HEK293 (cell line): ENCODE data around the gene SLC22A31.

Source experiments
- CTCF ChIA-PET: fragments of 350-600 bp; formaldehyde crosslinking; extraction: SDS; loops from one replicate; lab custom pipeline; 2021; ENCODE audit warnings: antibody characterized with exemption; lab: Yijun Ruan, JAX
- POLR2A ChIA-PET: fragments of 300-600 bp; formaldehyde crosslinking; extraction: SDS; loops from one replicate; lab custom pipeline; 2020; ENCODE audit warnings: antibody characterized with exemption, inconsistent platforms; lab: Yijun Ruan, JAX
- H3K27ac ChIP-seq: fragments of 200-500 bp; sonication (Bioruptor generic); 2 replicates; pipeline ENCODE4 v1.5.1; 2014; ENCODE audit warnings: low read depth, low read length, control low read depth, inconsistent platforms; ENCODE audit errors: extremely low read depth
- H3K36me3 ChIP-seq, 2 experiments: fragments of 200-500 bp in 1 of 2; sonication (Bioruptor generic) in 1 of 2; 1 replicate in 1 of 2; 2 replicates in 1 of 2; pipeline ENCODE4 v1.5.1; 2014 to 2017; ENCODE audit warnings: inconsistent platforms in 2 of 2, low read length in 2 of 2; ENCODE audit not compliant: control insufficient read depth in 2 of 2, insufficient read depth in 1 of 2
- H3K4me1 ChIP-seq: fragments of 200-500 bp; sonication (Bioruptor generic); 2 replicates; pipeline ENCODE4 v1.5.1; 2014; ENCODE audit warnings: mild to moderate bottlenecking, low read length, inconsistent platforms; ENCODE audit not compliant: control insufficient read depth, insufficient read depth
- H3K4me3 ChIP-seq: 2 replicates; pipeline ENCODE4 v1.5.1; 2011; ENCODE audit warnings: low read depth, mild to moderate bottlenecking, control low read depth, low read length, moderate library complexity
- H3K9me3 ChIP-seq: fragments of 200-500 bp; sonication (Bioruptor generic); 2 replicates; pipeline ENCODE4 v1.5.1; 2014; ENCODE audit warnings: low read depth, low read length, inconsistent platforms; ENCODE audit not compliant: control insufficient read depth, insufficient read depth
- RBAK ChIP-seq: fragments of 450-650 bp; formaldehyde crosslinking; IDR thresholded peaks from 2 replicates; pipeline ENCODE4 v1.5.1; 2016; ENCODE audit warnings: missing biosample characterization, missing genetic modification characterization
- SP3 ChIP-seq: fragments of 450-650 bp; formaldehyde crosslinking; IDR thresholded peaks from 2 replicates; pipeline ENCODE4 v1.5.1; 2016; ENCODE audit warnings: missing biosample characterization, missing genetic modification characterization
- WT1 ChIP-seq: fragments of 450-650 bp; formaldehyde crosslinking; IDR thresholded peaks from 2 replicates; pipeline ENCODE4 v1.5.1; 2016; ENCODE audit warnings: missing biosample characterization, missing genetic modification characterization
- ZNF157 ChIP-seq: fragments of 450-650 bp; formaldehyde crosslinking; IDR thresholded peaks from 2 replicates; pipeline ENCODE4 v1.5.1; 2016; ENCODE audit warnings: missing biosample characterization, missing genetic modification characterization
- ZNF184 ChIP-seq: fragments of 450-650 bp; IDR thresholded peaks from 2 replicates; pipeline ENCODE4 v1.5.1; 2018; ENCODE audit warnings: missing biosample characterization, mild to moderate bottlenecking, missing genetic modification characterization
- ZNF311 ChIP-seq: fragments of 450-650 bp; formaldehyde crosslinking; IDR thresholded peaks from 2 replicates; pipeline ENCODE4 v1.5.1; 2017; ENCODE audit warnings: missing biosample characterization, missing genetic modification characterization, borderline replicate concordance
- ZNF501 ChIP-seq: fragments of 450-650 bp; formaldehyde crosslinking; IDR thresholded peaks from 2 replicates; pipeline ENCODE4 v1.5.1; 2016; ENCODE audit warnings: missing biosample characterization, missing genetic modification characterization
- ZNF529 ChIP-seq: fragments of 450-650 bp; formaldehyde crosslinking; IDR thresholded peaks from 2 replicates; pipeline ENCODE4 v1.5.1; 2017; ENCODE audit warnings: missing genetic modification characterization, missing biosample characterization; ENCODE audit not compliant: insufficient replicate concordance
- ZNF654 ChIP-seq: fragments of 450-650 bp; formaldehyde crosslinking; IDR thresholded peaks from 2 replicates; pipeline ENCODE4 v1.5.1; 2016; ENCODE audit warnings: low read depth, missing biosample characterization, missing genetic modification characterization
- ZNF670 ChIP-seq: fragments of 450-650 bp; formaldehyde crosslinking; IDR thresholded peaks from 2 replicates; pipeline ENCODE4 v1.5.1; 2016; ENCODE audit warnings: missing biosample characterization, missing genetic modification characterization, low read depth
- TF ChIP-seq, protein P1 (sequence below): fragments of 450-650 bp; IDR thresholded peaks from 2 replicates; pipeline ENCODE4 v1.5.1; 2018; ENCODE audit warnings: missing biosample characterization, mild to moderate bottlenecking, missing genetic modification characterization
- TF ChIP-seq, protein P2 (sequence below): fragments of 450-650 bp; formaldehyde crosslinking; IDR thresholded peaks from 2 replicates; pipeline ENCODE4 v1.5.1; 2016; ENCODE audit warnings: missing biosample characterization, missing genetic modification characterization
- TF ChIP-seq, protein P3 (sequence below): fragments of 450-650 bp; formaldehyde crosslinking; IDR thresholded peaks from 2 replicates; pipeline ENCODE4 v1.5.1; 2017; ENCODE audit warnings: missing biosample characterization, missing genetic modification characterization
- TF ChIP-seq, protein P4 (sequence below): fragments of 450-650 bp; formaldehyde crosslinking; conservative IDR thresholded peaks from 2 replicates; pipeline ENCODE4 v1.5.1; 2016; ENCODE audit warnings: low read depth, missing biosample characterization, missing genetic modification characterization
- TF ChIP-seq, protein P5 (sequence below): fragments of 450-650 bp; formaldehyde crosslinking; IDR thresholded peaks from 2 replicates; pipeline ENCODE4 v1.5.1; 2016; ENCODE audit warnings: missing biosample characterization, missing genetic modification characterization

Gene SLC22A31

DNA sequence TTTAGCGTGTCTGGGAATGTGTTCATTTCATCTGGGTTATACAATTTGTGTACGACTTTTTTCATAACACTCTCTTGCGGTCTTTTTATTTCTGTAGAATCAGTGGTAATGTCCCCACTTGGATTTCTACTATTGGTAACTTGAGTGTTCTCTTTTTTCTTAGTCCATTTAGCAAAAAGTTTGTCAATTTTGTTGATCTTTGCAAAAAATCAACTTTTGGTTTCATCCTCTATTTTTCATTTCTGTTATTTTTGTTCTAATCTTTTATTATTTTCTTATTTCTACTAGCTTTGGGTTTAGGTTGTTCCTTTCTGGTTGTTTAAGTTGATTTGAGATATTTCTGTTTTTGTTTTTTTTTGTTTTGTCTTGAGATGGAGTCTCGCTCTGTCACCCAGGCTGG, 7.7 kb upstream of the SLC22A31 start:
- no peaks in the 10 kb centered on the region for H3K9me3 ChIP-seq
- POLR2A ChIA-PET = interaction anchor here (0.9 kb wide), 1 partner anchor 17 kb away, joined by 3 read pairs; no protein-coding TSS in a partner anchor
- H3K27ac ChIP-seq = no peak overlapping the region
- no peaks in the 10 kb centered on the region for H3K4me1 ChIP-seq
- no peaks in the 10 kb centered on the region for H3K36me3 ChIP-seq
- no peak overlapping the region for H3K4me3 ChIP-seq
- TF ChIP-seq, protein P1, sequence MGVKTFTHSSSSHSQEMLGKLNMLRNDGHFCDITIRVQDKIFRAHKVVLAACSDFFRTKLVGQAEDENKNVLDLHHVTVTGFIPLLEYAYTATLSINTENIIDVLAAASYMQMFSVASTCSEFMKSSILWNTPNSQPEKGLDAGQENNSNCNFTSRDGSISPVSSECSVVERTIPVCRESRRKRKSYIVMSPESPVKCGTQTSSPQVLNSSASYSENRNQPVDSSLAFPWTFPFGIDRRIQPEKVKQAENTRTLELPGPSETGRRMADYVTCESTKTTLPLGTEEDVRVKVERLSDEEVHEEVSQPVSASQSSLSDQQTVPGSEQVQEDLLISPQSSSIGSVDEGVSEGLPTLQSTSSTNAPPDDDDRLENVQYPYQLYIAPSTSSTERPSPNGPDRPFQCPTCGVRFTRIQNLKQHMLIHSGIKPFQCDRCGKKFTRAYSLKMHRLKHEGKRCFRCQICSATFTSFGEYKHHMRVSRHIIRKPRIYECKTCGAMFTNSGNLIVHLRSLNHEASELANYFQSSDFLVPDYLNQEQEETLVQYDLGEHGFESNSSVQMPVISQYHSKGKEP (tag by site-specific recombination) = no peak
- TF ChIP-seq ZNF654 (no peak), ZNF501 (tag by site-specific recombination) (no peak), ZNF670 (no peak), ZNF157 (no peak), ZNF529 (no peak), SP3 (tag by site-specific recombination) (no peak), WT1 (tag by site-specific recombination) (no peak), ZNF184 (tag by site-specific recombination) (no peak), RBAK (no peak), ZNF311 (tag by site-specific recombination) (no peak)
- TF ChIP-seq, protein P2, sequence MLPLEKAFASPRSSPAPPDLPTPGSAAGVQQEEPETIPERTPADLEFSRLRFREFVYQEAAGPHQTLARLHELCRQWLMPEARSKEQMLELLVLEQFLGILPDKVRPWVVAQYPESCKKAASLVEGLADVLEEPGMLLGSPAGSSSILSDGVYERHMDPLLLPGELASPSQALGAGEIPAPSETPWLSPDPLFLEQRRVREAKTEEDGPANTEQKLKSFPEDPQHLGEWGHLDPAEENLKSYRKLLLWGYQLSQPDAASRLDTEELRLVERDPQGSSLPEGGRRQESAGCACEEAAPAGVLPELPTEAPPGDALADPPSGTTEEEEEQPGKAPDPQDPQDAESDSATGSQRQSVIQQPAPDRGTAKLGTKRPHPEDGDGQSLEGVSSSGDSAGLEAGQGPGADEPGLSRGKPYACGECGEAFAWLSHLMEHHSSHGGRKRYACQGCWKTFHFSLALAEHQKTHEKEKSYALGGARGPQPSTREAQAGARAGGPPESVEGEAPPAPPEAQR = no peak
- TF ChIP-seq, protein P3, sequence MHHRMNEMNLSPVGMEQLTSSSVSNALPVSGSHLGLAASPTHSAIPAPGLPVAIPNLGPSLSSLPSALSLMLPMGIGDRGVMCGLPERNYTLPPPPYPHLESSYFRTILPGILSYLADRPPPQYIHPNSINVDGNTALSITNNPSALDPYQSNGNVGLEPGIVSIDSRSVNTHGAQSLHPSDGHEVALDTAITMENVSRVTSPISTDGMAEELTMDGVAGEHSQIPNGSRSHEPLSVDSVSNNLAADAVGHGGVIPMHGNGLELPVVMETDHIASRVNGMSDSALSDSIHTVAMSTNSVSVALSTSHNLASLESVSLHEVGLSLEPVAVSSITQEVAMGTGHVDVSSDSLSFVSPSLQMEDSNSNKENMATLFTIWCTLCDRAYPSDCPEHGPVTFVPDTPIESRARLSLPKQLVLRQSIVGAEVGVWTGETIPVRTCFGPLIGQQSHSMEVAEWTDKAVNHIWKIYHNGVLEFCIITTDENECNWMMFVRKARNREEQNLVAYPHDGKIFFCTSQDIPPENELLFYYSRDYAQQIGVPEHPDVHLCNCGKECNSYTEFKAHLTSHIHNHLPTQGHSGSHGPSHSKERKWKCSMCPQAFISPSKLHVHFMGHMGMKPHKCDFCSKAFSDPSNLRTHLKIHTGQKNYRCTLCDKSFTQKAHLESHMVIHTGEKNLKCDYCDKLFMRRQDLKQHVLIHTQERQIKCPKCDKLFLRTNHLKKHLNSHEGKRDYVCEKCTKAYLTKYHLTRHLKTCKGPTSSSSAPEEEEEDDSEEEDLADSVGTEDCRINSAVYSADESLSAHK (tag by site-specific recombination) = no peak
- TF ChIP-seq, protein P4, sequence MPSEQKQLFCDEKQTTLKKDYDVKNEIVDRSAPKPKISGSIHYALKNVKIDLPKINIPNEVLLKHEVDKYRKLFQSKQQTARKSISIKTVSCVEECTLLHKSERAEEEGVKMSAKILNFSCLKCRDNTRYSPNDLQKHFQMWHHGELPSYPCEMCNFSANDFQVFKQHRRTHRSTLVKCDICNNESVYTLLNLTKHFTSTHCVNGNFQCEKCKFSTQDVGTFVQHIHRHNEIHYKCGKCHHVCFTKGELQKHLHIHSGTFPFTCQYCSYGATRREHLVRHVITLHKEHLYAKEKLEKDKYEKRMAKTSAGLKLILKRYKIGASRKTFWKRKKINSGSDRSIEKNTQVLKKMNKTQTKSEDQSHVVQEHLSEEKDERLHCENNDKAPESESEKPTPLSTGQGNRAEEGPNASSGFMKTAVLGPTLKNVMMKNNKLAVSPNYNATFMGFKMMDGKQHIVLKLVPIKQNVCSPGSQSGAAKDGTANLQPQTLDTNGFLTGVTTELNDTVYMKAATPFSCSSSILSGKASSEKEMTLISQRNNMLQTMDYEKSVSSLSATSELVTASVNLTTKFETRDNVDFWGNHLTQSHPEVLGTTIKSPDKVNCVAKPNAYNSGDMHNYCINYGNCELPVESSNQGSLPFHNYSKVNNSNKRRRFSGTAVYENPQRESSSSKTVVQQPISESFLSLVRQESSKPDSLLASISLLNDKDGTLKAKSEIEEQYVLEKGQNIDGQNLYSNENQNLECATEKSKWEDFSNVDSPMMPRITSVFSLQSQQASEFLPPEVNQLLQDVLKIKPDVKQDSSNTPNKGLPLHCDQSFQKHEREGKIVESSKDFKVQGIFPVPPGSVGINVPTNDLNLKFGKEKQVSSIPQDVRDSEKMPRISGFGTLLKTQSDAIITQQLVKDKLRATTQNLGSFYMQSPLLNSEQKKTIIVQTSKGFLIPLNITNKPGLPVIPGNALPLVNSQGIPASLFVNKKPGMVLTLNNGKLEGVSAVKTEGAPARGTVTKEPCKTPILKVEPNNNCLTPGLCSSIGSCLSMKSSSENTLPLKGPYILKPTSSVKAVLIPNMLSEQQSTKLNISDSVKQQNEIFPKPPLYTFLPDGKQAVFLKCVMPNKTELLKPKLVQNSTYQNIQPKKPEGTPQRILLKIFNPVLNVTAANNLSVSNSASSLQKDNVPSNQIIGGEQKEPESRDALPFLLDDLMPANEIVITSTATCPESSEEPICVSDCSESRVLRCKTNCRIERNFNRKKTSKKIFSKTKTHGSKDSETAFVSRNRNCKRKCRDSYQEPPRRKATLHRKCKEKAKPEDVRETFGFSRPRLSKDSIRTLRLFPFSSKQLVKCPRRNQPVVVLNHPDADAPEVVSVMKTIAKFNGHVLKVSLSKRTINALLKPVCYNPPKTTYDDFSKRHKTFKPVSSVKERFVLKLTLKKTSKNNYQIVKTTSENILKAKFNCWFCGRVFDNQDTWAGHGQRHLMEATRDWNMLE (tag by site-specific recombination) = no peak
- TF ChIP-seq, protein P5, sequence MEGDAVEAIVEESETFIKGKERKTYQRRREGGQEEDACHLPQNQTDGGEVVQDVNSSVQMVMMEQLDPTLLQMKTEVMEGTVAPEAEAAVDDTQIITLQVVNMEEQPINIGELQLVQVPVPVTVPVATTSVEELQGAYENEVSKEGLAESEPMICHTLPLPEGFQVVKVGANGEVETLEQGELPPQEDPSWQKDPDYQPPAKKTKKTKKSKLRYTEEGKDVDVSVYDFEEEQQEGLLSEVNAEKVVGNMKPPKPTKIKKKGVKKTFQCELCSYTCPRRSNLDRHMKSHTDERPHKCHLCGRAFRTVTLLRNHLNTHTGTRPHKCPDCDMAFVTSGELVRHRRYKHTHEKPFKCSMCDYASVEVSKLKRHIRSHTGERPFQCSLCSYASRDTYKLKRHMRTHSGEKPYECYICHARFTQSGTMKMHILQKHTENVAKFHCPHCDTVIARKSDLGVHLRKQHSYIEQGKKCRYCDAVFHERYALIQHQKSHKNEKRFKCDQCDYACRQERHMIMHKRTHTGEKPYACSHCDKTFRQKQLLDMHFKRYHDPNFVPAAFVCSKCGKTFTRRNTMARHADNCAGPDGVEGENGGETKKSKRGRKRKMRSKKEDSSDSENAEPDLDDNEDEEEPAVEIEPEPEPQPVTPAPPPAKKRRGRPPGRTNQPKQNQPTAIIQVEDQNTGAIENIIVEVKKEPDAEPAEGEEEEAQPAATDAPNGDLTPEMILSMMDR (tag by site-specific recombination) = no peak
- CTCF ChIA-PET = no interaction called here
